ENCODE results near the gene NGEF.

NGEF gene

DNA sequence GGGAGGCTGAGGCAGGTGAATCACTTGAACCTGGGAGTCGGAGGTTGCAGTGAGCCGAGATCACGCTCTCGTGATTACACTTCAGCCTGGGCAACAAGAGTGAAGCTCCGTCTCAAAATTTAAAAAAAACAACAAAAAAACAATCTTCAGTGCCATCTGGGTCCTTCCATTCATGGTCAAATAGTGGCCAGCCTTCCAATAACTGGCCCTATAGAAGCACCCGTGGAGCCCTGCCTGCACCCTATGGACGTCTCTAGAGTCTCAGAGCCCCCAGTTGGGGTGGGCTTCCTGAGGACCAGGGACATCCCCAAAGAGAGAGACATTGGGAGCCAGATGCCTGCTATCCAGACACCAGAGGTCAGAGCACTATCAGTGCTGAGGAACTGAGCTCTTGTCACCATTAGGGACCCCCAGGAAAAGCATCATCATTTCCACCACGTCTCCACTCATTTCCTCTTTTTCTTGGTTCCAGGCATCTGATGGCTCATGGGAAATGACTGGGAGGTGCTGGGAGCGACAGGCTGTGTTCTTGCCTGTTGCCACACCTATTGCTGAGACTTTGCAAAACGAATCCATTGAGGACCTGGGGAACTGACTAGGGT lies 28.8 kb upstream of the NGEF start:
- DNase-seq = no peak

DNA sequence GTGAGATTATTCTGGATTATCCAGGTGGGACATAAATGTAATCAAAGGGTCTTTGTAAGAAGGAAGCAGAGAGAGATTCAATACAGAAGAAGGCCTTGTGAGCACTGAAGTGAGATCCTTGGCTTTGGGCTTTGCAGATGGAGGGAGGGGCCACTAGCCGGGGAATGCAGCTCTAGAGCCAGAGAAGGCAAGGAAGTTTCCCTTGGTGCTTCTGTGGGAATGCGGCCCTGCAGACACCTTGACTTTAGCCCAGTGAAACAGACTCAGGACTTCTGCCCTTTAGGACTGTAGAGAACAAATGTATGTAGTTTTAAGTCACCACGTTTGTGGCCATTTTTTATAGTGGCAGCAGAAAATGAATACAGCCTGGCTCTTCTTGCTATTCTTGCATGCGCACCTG lies 27.5 kb upstream of the NGEF start:
- DNase-seq = no peak

DNA sequence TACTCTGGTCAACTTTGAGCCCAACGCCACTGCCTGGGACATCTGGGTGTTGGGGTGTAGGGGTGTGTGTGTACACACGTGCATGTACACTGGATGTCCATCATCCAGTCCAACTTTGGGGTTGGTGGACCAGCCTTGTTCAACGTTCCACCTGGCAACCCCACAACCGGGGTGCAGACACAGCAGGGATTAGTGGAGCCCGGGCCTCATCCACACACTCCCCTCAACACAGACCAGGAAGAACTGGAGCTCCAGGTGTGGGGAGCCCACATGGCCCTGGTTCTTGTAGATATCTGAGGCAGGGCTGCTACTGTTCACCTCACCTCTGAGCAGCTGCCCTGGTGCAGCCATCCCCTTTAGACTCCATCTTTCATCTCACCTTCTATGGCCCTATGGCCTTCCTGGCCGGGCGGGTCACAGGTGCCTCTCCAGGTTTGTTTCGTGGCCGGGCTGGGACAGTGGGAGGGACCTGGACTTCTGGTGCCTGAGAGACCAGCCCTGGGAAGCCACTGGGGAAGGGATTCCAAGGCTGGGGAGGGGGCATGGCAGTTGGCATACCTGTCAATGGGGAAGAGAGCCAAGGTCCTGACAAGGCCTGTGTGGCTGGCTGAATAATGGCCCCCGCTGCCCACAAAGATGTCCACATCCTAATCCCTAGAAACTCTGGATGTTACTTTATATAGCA lies 26.9 kb upstream of the NGEF start:
- no peak for DNase-seq

DNA sequence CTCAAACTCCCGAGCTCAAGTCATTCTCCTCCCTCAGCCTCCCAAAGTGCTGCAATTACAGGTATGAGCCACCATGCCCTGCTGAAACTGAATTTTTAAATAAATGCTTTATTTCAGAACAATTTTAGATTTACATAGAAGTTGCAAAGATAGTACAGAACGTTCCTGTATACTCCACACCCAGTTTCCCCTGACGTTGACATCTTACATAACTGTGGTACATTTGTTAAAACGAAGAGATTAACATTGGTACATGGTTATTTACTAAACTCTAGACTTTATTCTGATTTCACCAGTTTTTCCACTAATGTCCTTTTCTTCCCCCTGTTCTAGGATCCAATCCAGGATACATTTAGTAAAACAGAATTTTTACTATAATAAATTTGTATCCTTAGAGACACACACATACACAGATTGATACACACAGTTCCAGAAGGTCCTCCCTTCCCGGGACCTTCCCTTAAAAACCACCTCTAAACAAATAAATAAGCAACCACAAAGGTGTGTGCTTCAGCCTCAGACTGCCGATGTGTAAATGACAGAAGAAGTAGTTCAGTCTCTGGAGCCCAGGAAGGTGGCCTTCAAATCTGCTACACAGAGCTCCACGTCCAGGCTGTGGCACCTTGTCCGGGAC lies 26.3 kb upstream of the NGEF start:
- DNase-seq = no peak

DNA sequence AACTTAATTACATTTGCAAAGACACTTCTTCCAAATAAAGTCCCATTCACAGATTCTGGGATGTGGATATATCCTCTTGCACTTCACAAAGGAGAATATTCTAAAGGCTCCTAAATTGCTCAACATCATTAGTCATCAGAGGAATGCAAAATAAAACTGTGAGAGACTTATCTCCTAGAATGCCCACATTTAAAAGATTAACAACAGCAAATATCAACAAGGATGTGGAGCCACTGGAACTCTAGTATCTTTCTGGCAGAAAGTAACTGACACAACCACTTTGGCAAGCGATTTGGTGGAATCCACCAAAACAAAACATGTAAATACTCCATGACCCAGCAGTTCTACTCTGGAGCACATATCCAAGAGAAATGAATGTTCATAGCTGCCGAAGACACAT lies 24.0 kb upstream of the NGEF start:
- no peak for DNase-seq

DNA sequence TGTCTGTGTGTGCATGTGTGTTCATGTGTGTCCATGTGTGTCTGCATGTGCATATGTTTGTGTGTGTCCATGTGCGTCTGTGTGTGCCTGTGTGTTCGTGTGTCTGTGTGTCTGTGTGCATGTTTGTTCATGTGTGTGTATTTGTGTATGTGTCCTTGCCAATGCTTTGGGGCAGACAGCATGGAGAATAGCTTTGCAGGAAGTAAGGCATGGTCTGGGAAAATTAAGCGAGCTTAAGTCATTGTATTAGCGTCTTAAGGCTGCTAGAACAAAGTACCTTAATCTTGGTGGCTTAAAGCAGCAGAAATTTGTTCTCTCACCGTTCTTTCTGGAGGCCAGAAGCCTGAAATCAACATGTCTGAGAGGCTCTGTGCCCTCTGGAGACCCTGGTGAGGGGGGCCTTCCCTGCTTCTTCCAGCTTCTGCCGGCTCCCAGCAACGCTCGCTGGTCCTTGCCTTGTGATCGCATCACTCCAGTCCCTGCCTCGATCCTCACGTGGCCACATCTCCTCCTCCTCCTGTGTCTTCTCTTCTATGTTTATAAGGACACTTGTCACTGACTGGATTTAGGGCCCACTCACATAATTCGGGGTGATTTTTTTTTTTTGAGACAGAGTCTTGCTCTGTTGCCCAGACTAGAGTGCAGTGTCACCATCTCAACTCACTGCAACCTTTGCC lies 23.2 kb upstream of the NGEF start:
- no peak for DNase-seq

DNA sequence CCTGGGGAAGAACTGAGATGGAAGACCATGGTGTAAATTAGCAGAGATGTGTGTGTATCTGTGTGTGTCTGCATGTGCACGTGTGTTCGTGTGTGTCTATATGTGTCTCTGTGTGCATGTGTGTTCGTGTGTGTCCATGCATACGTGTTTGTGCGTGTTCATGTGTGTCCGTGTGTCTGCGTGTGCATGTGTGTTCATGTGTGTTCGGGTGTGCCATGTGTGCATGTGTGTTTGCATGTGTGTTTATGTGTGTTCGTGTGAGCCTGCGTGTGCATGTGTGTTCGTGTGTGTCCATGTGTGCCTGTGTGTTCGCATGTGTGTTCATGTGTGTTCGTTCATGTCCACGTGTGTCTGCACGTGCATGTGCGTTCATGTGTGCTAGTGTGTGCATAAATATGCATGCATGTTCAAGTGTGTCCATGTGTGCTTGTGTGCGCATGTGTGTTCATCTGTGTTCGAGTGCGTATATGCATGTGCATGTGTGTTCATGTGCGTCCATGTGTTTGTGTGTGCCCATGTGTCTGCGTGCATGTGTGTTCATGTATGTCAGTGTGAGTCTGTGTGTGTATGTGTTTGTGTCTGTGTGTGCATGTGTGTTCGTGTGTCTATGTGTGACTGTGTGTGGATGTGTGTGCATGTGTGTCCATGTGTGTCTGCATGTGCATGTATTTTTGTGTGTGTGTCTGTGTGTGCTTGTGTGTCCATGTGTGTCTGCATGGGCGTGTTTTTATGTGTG lies 22.5 kb upstream of the NGEF start:
- no peak for DNase-seq

DNA sequence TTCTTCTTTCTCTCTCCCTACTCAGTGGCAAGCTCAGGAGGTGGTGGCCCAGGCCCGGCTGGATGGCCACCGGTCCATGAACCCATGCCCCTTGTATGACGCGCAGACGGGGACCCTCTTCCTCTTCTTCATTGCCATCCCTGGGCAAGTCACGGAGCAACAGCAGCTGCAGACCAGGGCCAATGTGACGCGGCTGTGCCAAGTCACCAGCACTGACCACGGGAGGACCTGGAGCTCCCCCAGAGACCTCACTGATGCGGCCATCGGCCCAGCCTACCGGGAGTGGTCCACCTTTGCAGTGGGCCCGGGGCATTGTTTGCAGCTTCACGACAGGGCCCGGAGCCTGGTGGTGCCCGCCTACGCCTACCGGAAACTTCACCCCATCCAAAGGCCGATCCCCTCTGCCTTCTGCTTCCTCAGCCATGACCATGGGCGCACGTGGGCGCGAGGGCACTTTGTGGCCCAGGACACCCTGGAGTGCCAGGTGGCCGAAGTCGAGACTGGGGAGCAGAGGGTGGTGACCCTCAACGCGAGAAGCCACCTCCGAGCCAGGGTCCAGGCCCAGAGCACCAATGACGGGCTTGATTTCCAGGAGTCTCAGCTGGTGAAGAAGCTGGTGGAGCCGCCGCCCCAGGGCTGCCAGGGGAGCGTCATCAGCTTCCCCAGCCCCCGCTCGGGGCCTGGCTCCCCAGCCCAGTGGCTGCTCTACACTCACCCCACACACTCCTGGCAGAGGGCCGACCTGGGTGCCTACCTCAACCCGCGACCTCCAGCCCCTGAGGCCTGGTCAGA lies 21.2 kb upstream of the NGEF start:
- no peak for DNase-seq

DNA sequence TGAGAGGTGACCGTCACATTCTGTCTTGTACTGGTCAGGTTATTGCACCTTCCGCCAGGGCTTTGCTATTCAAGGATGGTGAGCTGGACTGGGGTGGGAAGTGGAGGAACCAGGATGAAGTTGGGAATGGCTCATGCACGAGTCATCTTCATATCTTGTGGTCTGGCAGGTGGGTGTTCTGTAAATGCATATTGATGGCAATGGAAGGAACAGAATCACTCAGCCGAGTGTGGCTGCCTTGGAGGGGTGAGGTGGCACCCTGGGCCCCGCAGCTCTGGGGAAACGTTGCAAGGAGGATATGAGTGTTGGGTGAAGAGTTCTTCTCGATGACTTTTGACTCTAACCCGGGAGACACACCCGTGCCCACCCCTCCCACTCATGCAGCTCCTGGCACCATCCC lies 20.6 kb upstream of the NGEF start:
- DNase-seq = no peak

DNA sequence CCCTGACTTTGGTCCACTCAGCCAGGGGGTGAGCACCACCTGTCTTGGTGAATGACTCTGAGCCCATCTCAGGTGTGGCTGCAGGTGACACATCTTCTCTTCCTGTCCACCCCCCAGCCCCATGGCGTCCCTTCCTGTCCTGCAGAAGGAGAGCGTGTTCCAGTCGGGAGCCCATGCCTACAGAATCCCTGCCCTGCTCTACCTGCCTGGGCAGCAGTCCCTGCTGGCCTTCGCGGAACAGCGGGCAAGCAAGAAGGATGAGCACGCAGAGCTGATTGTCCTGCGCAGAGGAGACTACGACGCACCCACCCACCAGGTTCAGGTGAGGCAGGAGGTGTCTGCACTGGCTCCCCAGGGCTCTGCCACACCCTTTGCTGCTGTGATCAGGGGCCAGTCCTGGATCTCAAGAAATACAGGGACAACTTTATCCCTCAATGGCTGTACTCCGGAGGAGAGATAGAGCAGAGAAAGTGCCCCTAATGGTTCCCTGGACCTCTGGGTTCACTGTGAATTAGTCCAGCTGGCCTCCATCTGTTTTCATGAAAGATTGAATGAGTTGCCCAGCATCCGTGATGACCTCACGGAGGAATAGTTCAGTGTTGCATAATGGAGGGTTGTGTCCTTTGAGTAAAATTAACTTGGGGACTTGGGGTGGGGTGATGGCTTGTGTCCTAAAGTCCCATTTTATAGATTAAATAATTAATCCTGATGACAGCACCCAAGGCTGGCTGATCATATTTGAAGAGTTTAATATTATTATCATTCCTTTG lies 19.7 kb upstream of the NGEF start, which contains the start of gene NEU2:
TSS of gene NEU2 (plus strand) at position 122 of the 770 bp plus-strand sequence. CDS start at position 122, 0 bp downstream.
- no peak for DNase-seq

DNA sequence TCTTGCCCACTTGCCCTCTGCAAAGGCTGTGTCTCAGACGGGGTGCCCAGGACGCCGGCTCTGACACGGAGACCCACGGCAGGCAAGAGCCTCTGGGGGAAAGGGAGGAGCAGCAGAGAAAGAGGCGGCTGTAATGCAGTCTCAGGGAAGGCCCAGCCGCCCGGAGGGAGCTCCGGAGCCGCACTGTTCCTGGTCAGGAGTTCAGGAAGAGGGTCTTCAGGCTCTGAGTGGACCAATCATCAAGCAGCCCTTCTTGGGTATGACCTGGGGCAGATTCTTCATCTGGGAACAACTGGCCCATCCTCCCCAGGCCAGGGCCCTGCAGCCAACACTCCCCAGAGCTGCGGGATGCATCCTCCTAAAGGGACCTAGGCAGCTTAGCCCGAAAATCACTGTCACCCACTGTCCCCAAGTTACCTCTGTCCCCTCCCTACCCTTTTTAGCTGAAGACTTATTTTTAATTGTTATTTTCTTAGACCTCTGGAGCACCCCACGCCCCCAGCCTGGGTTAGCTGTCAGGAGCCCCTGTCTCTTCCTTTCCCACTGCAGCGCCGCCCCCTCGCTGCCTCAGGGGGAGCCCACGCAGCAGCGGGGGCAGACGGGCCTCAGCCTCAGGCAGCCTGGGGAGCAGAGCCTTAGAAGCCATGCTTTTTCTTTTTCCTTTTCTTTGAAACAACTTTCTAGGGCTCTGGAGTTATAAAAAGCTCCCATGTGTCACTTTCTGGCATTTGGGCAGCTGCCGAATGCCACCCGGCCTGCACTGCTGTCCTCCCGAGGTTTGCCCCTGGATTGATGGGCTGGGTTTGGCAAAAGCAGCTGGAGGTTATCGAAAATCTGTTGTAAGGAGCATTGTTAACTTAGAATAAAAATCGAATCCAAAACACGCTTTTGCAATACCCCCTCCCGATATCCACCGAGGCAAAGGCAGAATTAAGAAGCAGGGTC lies 18.8 kb upstream of the NGEF start:
- DNase-seq = no peak

DNA sequence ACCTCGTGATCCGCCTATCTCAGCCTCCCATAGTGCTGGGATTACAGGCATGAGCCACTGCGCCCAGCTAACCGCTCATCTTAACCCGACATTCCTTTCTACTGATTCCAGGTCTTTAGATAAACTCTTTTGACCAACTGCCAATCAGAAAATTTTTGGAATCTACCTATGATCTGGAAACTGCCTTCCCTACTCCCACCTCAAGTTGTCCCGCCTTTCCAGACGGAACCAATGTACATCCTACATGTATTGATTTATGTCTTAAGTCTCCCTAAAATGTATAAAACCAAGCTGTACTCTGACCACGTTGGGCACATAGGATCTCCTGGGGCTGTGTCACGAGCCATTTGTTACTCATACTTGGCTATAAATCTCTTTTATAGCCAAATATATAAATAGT lies 16.3 kb upstream of the NGEF start:
- no peak for DNase-seq

DNA sequence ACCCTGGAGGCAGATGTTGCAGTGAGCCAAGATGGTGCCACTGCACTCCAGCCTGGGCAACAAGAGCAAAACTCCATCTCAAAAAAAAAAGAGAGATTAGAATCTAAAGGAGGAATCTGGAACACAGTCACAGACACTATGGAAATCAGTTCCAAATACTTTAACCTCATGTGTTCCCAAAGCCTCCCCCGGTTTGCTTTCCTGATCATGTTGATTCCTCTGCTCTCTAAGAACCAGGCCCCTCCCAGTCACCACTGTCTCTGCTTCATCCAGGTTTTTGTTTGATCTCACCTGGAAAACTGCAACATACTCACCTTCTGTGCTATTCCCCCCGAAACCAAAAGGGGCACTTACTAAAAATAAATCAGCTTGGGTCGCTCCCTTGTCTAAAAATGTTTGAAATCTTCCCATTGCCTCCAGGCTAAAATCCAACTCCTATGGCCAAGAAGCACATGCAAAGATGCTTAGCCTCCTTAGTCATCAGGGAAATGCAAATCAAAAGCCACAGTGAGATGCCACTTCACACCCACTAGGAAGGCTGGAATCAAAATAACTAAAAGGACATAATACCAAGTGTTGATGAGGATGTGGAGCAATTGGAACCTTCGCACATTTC lies 13.2 kb upstream of the NGEF start:
- no peak for DNase-seq

DNA sequence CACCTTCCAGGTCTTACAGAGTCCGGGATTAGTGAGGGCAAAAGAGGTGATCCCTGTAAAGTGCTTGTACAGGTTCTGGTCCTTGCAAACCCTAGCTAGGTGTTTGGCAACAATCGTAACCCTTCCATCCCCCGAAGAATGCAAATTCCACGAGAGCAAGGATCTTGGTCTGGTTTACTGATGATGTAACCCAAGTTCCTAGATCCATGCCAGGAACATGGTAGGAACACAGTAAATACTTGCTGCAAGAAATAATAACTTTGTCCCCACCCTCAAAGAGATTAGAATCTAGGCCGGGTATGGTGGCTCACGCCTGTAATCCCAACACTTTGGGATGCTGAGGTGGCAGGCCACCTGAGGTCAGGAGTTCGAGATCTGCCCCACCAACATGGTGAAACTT lies 12.7 kb upstream of the NGEF start:
- DNase-seq = no peak

DNA sequence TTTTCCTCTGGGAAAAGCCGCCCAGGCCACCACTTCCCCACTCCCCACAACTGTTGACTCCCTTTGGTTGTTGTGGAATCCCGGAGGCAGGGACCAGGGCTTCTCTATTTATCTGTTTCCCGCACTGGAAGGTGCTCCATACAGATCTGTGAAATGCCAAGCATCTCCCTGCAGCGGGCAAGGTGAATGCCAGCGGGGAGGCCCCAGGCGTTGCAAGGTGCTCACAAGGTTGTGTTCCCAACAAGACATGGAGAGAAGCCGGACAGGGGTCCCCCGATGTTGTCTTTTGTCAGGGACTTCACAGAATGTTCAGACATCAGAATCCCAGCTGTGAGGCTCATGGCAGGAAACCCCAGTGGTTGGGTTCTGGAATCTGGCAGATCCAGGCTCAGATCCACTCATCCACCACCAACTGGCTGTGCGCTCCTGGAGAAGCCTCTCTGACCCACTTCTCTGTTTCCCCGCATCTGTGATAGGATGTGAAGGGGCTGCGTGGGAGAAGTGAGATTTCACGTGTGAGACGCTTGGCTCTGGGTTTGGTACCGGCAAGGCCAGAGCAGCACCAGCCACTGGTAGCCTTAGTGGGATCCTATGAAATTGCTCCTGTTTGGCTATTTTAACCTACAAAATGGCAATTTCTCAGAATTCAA lies 10.8 kb upstream of the NGEF start:
- no peak for DNase-seq

DNA sequence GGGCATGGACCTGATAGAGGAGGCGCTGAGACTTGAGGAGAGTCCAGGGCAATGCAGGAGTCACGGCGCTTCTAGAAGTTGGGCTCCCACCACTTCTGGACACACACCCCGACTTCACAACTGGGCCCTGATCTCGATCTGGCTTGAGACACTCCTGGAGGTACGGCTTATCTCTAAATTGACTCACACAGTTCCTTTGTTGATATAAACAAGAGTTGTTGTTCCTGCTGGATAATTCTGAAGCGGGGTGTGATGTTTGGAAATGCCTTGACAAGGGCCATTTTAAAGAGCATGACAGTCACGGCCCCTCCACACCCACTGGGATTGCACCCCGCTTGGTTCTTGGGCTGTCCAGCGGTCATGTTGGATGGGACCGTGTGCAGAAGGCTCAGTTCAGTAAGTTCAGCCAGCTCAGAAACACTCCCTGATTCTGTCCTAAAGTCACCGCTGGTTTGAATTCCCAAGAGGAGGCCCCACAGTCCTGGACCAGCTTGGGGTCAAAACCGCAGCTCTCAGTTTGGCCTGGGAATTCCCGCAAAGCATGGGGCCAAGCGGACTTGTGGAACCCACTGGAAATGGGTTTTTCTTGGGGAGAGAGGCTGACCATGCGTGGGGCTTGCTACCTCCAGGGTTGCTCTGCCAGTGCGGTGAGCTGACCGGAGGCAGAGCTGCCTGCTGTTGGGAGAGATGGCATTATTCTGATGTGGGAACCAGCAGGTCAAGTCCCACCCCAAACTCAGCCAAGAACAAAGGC lies 10.1 kb upstream of the NGEF start:
- DNase-seq = no peak

DNA sequence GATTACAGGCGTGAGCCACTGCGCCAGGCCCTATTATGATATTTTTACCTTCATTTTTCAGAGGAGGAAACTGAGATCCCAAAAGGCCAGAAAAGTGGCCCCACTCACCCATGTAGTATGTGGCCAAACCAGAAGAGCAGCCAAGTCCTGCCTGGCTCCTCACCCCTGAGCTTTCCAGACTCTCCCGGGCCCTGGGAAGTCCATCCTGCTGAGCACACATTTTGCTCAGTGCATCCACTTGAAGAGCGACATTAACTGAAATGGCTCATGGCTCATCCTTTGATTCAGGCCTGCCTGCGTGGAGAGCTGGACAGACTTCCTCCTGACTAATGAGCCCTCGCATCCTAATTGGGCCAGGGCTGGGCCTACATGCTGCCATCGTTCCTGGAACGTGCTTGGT lies 9.5 kb upstream of the NGEF start:
- DNase-seq = no peak

DNA sequence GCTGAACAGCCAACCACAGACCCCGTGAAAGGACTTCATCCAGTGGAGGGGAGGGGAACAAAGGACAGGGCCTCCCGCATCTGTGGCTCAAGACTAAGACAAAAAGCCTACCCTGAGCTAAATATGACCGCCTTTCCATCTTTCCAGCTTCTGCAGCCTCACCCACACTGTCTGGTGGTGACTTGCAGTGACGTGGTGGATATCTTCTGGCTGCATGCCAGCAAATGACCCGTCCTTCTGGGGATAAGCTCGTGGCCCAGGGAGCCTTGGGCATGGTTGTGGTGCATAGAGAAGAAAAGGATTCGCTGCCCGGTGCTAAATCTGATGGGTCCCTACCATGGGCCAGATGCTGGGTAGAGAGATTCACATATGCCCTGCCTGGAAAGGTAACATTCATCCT lies 8.7 kb upstream of the NGEF start:
- no peak for DNase-seq

DNA sequence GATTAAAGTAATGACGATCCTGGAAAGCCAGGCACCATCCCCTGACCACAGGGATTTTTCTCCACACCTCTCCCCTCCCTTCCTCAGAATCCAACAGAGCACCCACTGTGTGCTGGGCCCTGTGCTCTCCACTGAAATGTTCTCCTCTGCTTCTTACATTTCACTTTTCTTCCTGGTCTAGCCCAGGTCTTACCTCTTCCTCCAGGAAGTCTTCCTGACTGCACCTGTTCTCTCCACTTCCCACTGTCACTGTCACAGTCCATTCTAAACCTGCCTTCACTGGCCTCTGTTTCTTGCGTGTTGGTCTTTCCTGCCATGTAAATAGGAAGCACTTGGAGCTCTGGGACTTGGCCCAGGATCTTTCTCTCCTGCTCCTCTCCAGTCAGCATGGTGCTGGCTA lies 7.4 kb upstream of the NGEF start:
- DNase-seq = no peak

Measured in NCI-H774 (cell line).